Subcutaneous abdominal adipose tissue (tissue), 5 donors: ENCODE results near the gene TMPRSS12.
"Not testable (repeated sequence)": the region's sequence is repeated elsewhere in the genome, so short reads cannot be mapped to it uniquely, and the experiment has no call there.

Source experiments
- H3K27ac ChIP-seq: one replicate; pipeline ENCODE4 v1.7.0; 2013; ENCODE audit warnings: low read depth, mild to moderate bottlenecking, inconsistent platforms, low read length, moderate library complexity
- H3K27me3 ChIP-seq, 5 donors: one replicate each; pipeline ENCODE4 v1.7.0; 2013; ENCODE audit warnings: low read length in 5 of 5, inconsistent platforms in 1 of 5; ENCODE audit not compliant: control insufficient read depth in 5 of 5, insufficient read depth in 4 of 5
- H3K36me3 ChIP-seq, 5 donors: one replicate each; pipeline ENCODE4 v1.7.0; 2013; ENCODE audit warnings: low read length in 5 of 5; ENCODE audit not compliant: control insufficient read depth in 5 of 5, insufficient read depth in 5 of 5
- H3K4me1 ChIP-seq, 5 donors: one replicate each; pipeline ENCODE4 v1.7.0; 2013; ENCODE audit warnings: low read length in 5 of 5, mild to moderate bottlenecking in 3 of 5, moderate library complexity in 1 of 5; ENCODE audit not compliant: control insufficient read depth in 5 of 5, insufficient read depth in 5 of 5
- H3K4me3 ChIP-seq, 5 donors: one replicate each; pipeline ENCODE4 v1.7.0; 2013; ENCODE audit warnings: low read length in 5 of 5, low read depth in 1 of 5
- H3K9ac ChIP-seq, 5 donors: one replicate each; pipeline ENCODE4 v1.7.0; 2013; ENCODE audit warnings: low read length in 5 of 5, mild to moderate bottlenecking in 4 of 5, moderate library complexity in 3 of 5
- H3K9me3 ChIP-seq, 5 donors: one replicate each; pipeline ENCODE4 v1.7.0; 2013; ENCODE audit warnings: low read length in 5 of 5; ENCODE audit not compliant: control insufficient read depth in 5 of 5
- donor health status: healthy.
- donor health status: healthy.
- donor health status: healthy.
- donor health status: healthy.
- donor health status: healthy.

Gene TMPRSS12

GRCh38 chr12:50930477-50930876 lies 87.8 kb downstream of the TMPRSS12 start:
- peaks cover 9 to 28% (median 23%) of the 10 kb centered on the region in 5 donors for H3K36me3 ChIP-seq
- H3K4me1 ChIP-seq = peaks cover 5 to 70% (median 68%) of the 10 kb centered on the region in 5 donors
- not testable (repeated sequence) for H3K4me3 ChIP-seq, H3K27ac ChIP-seq, H3K9ac ChIP-seq, H3K27me3 ChIP-seq, H3K9me3 ChIP-seq

DNA sequence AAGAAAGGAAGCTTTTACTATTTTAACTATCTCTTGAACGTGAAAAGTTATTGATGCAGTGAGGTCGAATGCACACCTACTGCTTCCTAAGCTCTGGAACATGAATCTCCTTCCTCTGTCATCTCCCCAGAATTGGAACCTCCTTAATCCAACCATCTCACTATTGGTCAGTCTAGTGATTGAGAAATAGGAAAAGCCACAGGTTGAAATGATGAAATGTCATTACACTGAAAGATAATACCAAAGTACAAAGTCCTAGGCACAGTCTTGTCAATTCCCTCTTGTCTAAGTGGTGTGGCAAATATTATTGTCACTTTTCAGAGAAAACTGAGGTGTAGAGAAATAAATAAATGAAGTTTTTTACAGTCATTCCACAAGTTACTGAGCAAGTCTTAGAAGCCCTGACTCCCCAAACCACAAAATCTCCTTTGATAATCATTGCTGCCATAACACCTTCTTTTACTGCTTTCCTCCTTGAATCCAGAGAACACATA lies 90.1 kb downstream of the TMPRSS12 start:
- H3K4me1 ChIP-seq = peaks cover 5 to 59% (median 54%) of the 10 kb centered on the region in 5 donors
- H3K27ac ChIP-seq = peak overlapping the region; percentile 71
- peaks cover 9 to 28% (median 23%) of the 10 kb centered on the region in 5 donors for H3K36me3 ChIP-seq
- peak overlapping the region in 1 of 5 donors; percentile 29 for H3K9ac ChIP-seq
- H3K27me3 ChIP-seq = no peaks in the 10 kb centered on the region
- H3K4me3 ChIP-seq = no peak overlapping the region
- peaks cover 0 to 7% (median 5%) of the 10 kb centered on the region in 5 donors for H3K9me3 ChIP-seq

DNA sequence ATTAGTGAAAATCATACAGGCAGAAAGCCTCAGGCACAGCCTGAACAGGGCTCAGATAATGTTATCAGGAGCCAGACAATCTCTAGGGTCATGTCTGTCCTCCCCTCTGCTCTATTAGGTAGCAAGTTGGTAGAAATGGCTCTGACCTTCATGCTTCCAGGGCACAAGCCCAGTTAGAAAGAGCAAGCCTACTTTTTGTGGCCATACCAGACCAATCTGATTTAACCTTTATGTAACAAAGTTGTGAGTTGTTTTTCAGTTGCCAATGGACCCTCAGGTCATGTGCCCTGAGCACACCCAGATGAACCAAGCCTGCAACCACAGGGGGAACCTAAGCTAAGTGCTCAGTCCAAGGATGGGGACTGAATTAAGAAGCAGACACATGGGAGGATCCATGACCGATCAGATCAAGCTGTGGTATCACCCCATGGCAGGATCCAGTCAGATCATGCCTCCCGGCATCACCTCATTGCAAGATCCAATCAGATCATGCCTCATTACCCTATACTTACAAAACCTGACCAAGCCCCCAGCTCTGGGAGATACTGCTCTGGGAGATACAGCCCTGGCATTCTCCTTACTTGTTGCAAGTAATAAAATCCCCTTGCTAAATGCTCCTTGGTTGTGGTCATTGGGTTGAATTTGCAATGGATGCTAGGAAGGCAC lies 90.9 kb downstream of the TMPRSS12 start:
- Histone ChIP-seq H3K36me3 (peaks cover 9 to 29% (median 23%) of the 10 kb centered on the region in 5 donors), H3K9ac (no peak overlapping the region), H3K4me1 (peaks cover 2 to 52% (median 47%) of the 10 kb centered on the region in 5 donors), H3K4me3 (no peak overlapping the region), H3K27me3 (no peaks in the 10 kb centered on the region), H3K9me3 (peaks cover 0 to 8% (median 6%) of the 10 kb centered on the region in 5 donors), H3K27ac (peak overlapping the region; percentile 71)

GRCh38 chr12:50934371-50934851 lies 91.7 kb downstream of the TMPRSS12 start:
- H3K9ac ChIP-seq = peak overlapping the region in 3 of 5 donors; percentile 21 to 62 (median 58)

DNA sequence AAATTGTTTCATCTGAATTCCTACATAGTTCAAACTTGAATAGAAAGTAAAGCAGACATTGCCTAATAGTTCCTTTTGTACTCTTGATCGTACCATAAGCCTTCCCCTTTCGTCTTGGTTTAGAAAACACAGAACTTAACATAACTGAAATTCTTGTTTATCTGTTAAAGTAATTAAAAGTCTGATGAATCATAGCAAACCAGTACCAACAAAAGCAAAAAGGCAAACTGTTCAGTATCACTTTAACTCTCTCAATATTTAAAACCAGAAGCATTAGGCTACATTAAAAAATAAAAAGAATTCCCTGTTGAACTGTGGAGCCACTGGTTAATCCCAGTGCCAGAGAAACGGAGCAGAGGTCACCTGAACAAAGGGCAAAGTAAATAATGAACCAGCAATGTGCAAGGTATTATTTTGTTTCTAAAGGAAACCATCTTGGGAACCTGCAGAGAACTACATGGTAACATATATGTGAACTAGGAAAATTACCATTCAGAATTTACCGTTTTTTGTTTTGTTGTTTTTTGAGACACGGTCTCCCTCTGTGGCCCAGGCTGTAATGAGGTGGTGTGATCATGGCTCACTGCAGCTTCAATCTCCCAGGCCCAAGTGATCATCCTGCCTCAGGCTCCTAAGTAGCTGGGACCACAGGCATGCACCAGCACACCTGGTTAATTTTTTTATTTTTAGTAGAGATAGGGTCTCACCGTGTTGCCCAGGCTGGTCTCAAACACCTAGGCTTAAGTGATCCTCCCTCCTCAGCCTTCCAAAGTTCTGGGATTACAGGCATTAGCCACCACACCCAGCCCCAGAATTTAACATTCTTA lies 92.5 kb downstream of the TMPRSS12 start:
- H3K27ac ChIP-seq = peak overlapping the region; percentile 71
- peak overlapping the region; percentile 1 to 43 (median 12) for H3K4me3 ChIP-seq
- peak overlapping the region in 3 of 5 donors; percentile 21 to 62 (median 58) for H3K9ac ChIP-seq
- H3K36me3 ChIP-seq = peaks cover 9 to 23% (median 15%) of the 10 kb centered on the region in 5 donors
- H3K27me3 ChIP-seq = no peaks in the 10 kb centered on the region
- peaks cover 0 to 37% (median 33%) of the 10 kb centered on the region in 5 donors for H3K4me1 ChIP-seq
- H3K9me3 ChIP-seq = peaks cover 0 to 8% (median 6%) of the 10 kb centered on the region in 5 donors

More at GRCh38 chr12:50934371-50934851, 91.7 kb downstream of the TMPRSS12 start:
- Histone ChIP-seq H3K27ac (peak overlapping the region; percentile 71), H3K9me3 (peaks cover 0 to 8% (median 6%) of the 10 kb centered on the region in 5 donors), H3K27me3 (no peaks in the 10 kb centered on the region), H3K36me3 (peaks cover 9 to 29% (median 20%) of the 10 kb centered on the region in 5 donors), H3K4me3 (peak overlapping the region in 3 of 5 donors; percentile 12 to 43 (median 13)), H3K4me1 (peaks cover 0 to 44% (median 39%) of the 10 kb centered on the region in 5 donors)

DNA sequence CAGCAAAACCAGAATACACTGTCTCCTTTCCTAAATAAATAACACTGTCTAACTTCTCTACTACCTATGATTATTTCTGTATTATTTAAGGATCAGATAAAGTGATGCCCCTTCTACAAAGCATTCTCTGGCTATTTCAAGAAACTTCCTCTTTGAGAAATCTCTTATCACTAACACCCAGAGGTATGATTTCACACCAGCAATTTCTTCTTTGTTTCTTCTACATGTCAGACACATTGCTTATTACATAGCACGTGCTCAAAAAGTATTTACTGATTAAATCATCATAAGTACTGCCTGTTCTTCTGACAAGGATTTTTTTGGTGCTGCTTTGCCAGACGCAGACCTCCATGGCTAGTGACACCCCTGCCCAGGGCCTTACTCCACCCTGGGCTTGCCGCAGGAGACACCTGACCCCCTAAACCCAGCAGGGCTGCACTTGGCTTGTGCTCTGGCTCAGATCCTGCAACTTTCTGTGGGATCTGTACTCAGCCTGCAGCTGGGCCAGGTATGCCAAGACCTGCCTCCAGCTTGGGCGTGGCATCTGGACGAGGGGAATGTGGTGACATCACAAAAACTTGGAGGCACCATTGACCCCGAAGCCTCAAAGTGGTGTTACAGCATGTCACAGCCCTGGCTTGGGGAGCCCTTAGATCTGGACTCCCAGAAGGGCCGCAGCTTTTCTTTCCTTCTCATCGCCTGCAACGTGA lies 94.2 kb downstream of the TMPRSS12 start:
- Histone ChIP-seq H3K36me3 (peaks cover 0 to 15% (median 6%) of the 10 kb centered on the region in 5 donors), H3K4me1 (peaks cover 0 to 37% (median 33%) of the 10 kb centered on the region in 5 donors), H3K9ac (no peak overlapping the region), H3K27me3 (no peaks in the 10 kb centered on the region), H3K4me3 (no peak overlapping the region), H3K27ac (no peak overlapping the region), H3K9me3 (peaks cover 0 to 8% (median 6%) of the 10 kb centered on the region in 5 donors)
